BLaER1 treated with 17β-estradiol and CSF1 and Interleukin-3, amounts not matched to agents 10 nM and 100 nM (cell line): ENCODE results near the gene LCN9.

Experiments used
- H3K27ac ChIP-seq, 11 experiments: shearing (Covaris generic); formaldehyde crosslinking; 2 replicates each; pipeline ENCODE4 v1.8.1; 2022
- H3K27me3 ChIP-seq, 11 experiments: shearing (Covaris generic); formaldehyde crosslinking; 2 replicates each; pipeline ENCODE4 v1.8.1; 2022
- H3K36me3 ChIP-seq, 11 experiments: shearing (Covaris generic); formaldehyde crosslinking; 2 replicates each; pipeline ENCODE4 v1.8.1; 2022
- H3K4me1 ChIP-seq, 10 experiments: shearing (Covaris generic); formaldehyde crosslinking; 2 replicates each; pipeline ENCODE4 v1.8.1; 2022
- H3K4me2 ChIP-seq, 11 experiments: shearing (Covaris generic); formaldehyde crosslinking; 2 replicates each; pipeline ENCODE4 v1.8.1; 2022
- H3K4me3 ChIP-seq, 10 experiments: shearing (Covaris generic); formaldehyde crosslinking; 2 replicates each; pipeline ENCODE4 v1.8.1; 2022
- H3K9ac ChIP-seq, 11 experiments: shearing (Covaris generic); formaldehyde crosslinking; 2 replicates each; pipeline ENCODE4 v1.8.1; 2022
- H3K9me3 ChIP-seq, 11 experiments: shearing (Covaris generic); formaldehyde crosslinking; replicated peaks in 1 of 11; 2 replicates each; pipeline ENCODE4 v1.8.1; 2022
- H4K20me1 ChIP-seq, 11 experiments: shearing (Covaris generic); formaldehyde crosslinking; 2 replicates each; pipeline ENCODE4 v1.8.1; 2022
- Cebpa-rat ChIP-seq, 11 experiments: shearing (Covaris generic); IDR thresholded peaks; 2 replicates each; pipeline ENCODE4 v1.8.1; 2022

Gene LCN9

DNA sequence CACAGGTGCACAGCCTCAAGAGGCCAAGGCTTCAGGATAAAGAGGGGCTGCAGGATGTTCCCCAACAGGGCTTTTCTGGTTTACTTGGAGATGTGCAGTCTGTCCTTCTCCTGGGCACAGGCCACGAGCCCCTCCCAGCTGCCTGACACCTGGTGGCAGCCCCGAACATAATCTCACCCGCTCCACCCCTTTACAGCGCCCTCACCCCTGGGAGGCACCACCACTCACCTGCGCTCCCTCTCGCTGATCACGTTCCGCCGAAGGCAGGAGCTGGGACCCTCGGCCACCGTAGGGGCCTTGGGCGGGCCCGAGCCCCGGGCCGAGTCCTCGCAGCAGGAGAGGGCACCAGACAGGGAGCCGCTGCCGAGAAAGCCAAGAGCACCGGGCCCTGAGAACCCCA lies 35.7 kb downstream of the LCN9 start:
- H3K4me3 ChIP-seq = no peak overlapping the region
- no peak for TF ChIP-seq Cebpa-rat (IDR thresholded peaks at IDR 0.05)
- H3K36me3 ChIP-seq = no peaks in the 10 kb centered on the region
- H3K27ac ChIP-seq = no peak overlapping the region
- peaks cover 5 to 19% (median 13%) of the 10 kb centered on the region in 10 experiments; a peak in 19 of 20 replicates for H3K4me1 ChIP-seq
- H4K20me1 ChIP-seq = peaks cover 0 to 45% (median 0%) of the 10 kb centered on the region in 11 experiments; a peak in 4 of 22 replicates
- H3K4me2 ChIP-seq = no peak overlapping the region
- no peaks in the 10 kb centered on the region; a peak in 1 of 22 replicates for H3K27me3 ChIP-seq
- no peaks in the 10 kb centered on the region for H3K9me3 ChIP-seq
- H3K9ac ChIP-seq = no peak overlapping the region

- Histone ChIP-seq H3K9me3 (no peaks in the 10 kb centered on the region), H3K9ac (no peak within 1 kb of the TSS), H3K27me3 (no peaks in the 10 kb centered on the region; a peak in 1 of 22 replicates), H3K36me3 (no peaks in the 10 kb centered on the region), H3K27ac (no peak within 1 kb of the TSS), H3K4me1 (peaks cover 5 to 19% (median 13%) of the 10 kb centered on the region in 10 experiments; a peak in 19 of 20 replicates), H3K4me2 (no peak within 1 kb of the TSS), H3K4me3 (no peak within 1 kb of the TSS), H4K20me1 (peaks cover 0 to 46% (median 0%) of the 10 kb centered on the region in 11 experiments; a peak in 4 of 22 replicates)
- TF ChIP-seq Cebpa-rat (IDR thresholded peaks at IDR 0.05) = no peak
Measured at GRCh38 chr9:135699440-135699839, 36.3 kb downstream of the LCN9 start, which contains the start of gene SOHLH1. Gene SOHLH1 (minus strand): TSS chr9:135699481. CDS start chr9:135699467, 14 bp downstream.

GRCh38 chr9:135700525-135700924 lies 37.4 kb downstream of the LCN9 start:
- peaks cover 0 to 48% (median 0%) of the 10 kb centered on the region in 11 experiments; a peak in 4 of 22 replicates for H4K20me1 ChIP-seq
- H3K27ac ChIP-seq = no peak overlapping the region
- H3K9ac ChIP-seq = no peak overlapping the region
- no peak overlapping the region for H3K4me2 ChIP-seq
- TF ChIP-seq Cebpa-rat (IDR thresholded peaks at IDR 0.05) = no peak
- H3K4me1 ChIP-seq = peaks cover 5 to 19% (median 13%) of the 10 kb centered on the region in 10 experiments; a peak in 19 of 20 replicates
- H3K36me3 ChIP-seq = no peaks in the 10 kb centered on the region
- no peaks in the 10 kb centered on the region for H3K9me3 ChIP-seq
- no peaks in the 10 kb centered on the region; a peak in 1 of 22 replicates for H3K27me3 ChIP-seq
- no peak overlapping the region for H3K4me3 ChIP-seq

DNA sequence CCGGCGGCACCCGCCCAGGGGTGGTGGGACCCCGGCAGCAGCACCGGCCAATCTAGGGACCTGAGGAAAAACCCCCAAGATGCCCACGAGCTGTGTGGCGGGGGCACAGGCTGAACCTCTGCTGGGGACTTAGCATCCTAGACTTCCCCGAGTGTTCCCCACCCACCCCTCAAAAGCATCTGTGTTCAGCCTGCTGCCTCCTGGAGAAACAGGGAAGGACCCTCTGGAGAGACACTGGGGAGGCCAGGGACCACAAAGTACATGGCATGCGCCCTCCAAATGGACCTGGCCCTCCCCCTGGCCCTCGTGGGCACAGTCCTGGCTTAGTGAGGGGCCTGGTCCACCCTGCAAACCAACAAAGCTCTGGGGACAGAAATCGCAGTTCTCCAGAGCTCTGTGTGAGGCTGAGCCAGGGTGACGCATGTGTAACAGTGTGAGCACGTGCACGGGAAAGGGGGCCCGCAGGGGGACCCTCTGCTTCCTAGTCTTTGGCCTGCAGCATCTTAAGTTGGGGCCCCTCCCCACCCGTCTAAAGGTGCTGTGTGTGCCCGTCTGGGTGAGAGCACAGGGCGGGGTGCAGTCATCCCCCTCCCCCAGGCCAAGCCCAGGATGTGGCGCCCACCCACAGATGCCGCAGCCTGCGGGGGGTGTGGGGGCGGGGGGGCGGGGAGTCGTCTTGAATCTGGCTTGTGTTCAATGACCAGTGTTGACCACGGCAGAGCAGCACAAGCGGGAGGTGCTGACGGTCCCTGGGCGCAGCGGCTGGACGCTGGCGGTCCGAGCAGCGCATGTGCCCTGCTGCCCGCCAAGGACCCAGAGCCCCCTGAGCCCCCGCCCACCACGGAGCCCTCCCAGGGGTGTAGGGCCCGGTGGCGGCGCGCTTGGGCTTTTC lies 38.2 kb downstream of the LCN9 start:
- Histone ChIP-seq H3K4me1 (peaks cover 5 to 19% (median 13%) of the 10 kb centered on the region in 10 experiments; a peak in 19 of 20 replicates), H3K27ac (no peak overlapping the region), H3K9me3 (no peaks in the 10 kb centered on the region), H3K9ac (peak overlapping the region in 7 of 11 experiments; percentile 9 to 65 (median 46); a peak in 10 of 22 replicates), H3K4me3 (peak overlapping the region in 7 of 10 experiments; percentile 37 to 61 (median 45); a peak in 11 of 20 replicates), H3K4me2 (peak overlapping the region; percentile 73 to 91 (median 82)), H3K36me3 (no peaks in the 10 kb centered on the region), H4K20me1 (peaks cover 0 to 40% (median 0%) of the 10 kb centered on the region in 11 experiments; a peak in 4 of 22 replicates), H3K27me3 (no peaks in the 10 kb centered on the region; a peak in 1 of 22 replicates)
- TF ChIP-seq Cebpa-rat (IDR thresholded peaks at IDR 0.05) = no peak

DNA sequence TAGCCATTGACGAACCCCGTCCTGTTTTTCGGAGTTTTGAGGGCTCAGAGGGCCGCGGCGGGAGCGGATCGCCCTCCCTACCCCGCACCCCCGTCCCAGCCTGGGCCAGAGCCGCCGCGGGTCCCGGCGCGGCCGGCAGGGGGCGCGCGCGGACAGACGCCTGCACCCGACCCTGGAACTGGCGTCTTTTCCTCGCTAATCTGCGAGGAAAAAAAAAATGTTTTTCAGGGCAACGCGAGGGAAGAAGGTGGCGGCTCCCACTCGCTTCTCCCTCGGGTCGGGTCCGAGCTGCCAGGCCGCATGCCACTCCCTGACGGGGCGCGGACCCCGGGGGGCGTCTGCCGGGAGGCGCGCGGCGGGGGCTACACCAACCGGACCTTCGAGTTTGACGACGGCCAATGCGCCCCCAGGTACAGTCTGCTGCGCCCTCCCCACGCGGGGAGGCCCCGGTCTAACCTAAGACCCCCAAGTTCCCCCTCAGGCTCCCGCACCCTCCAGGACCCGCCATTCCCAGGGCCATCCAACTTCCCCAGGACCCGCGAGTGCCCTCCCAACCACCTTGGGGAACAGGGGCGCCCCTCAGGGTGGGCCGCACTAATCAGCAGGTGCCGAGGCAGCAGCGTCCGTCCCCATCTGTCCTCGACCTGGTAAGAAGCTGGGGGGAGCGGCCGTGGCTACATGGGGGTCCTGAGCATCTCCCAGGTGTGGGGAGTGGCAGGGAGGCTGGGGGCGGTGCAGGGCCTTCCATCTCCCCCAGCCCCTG lies 39.0 kb downstream of the LCN9 start, which contains the start of gene KCNT1:
Gene KCNT1 (plus strand): TSS at position 227 of the 763 bp plus-strand sequence. CDS start 74 bp downstream, at position 301.
- H3K4me2 ChIP-seq = peak within 1 kb of the TSS; percentile 73 to 91 (median 82)
- H3K27ac ChIP-seq = no peak within 1 kb of the TSS
- H3K9ac ChIP-seq = peak within 1 kb of the TSS in 8 of 11 experiments; percentile 9 to 65 (median 45); a peak in 10 of 22 replicates

DNA sequence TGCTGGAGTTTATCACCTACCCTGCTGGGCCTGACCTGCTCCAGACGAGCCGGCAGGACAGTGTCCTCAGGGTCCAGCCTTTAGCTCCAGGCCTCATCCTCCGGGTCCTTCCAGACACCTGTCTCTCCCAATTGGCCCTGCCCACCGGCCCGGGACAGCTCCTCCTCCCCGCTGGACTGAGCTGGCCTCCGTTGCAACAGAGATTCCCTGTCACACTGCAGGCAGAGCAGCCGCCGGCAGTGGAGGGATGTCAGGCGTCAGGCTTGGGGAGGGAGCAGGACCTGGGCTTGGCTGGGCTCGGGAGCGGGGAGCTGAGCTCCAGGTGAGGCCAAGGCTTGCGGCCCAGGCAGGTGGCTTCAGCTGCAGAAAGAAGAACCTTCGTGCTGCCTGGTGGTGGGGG lies 40.6 kb downstream of the LCN9 start:
- Histone ChIP-seq H3K27me3 (no peaks in the 10 kb centered on the region; a peak in 1 of 22 replicates), H3K4me2 (no peak overlapping the region), H3K4me3 (no peak overlapping the region), H3K36me3 (no peaks in the 10 kb centered on the region), H3K9me3 (no peaks in the 10 kb centered on the region), H3K27ac (no peak overlapping the region), H3K4me1 (peaks cover 5 to 19% (median 13%) of the 10 kb centered on the region in 10 experiments; a peak in 19 of 20 replicates), H4K20me1 (peaks cover 0 to 38% (median 0%) of the 10 kb centered on the region in 11 experiments; a peak in 5 of 22 replicates), H3K9ac (no peak overlapping the region)
- no peak for TF ChIP-seq Cebpa-rat (IDR thresholded peaks at IDR 0.05)

More for the DNA sequence above, 39.0 kb downstream of the LCN9 start, which contains the start of gene KCNT1:
- H4K20me1 ChIP-seq = peaks cover 0 to 39% (median 0%) of the 10 kb centered on the region in 11 experiments; a peak in 4 of 22 replicates
- no peaks in the 10 kb centered on the region; a peak in 1 of 22 replicates for H3K27me3 ChIP-seq
- peak within 1 kb of the TSS in 7 of 10 experiments; percentile 37 to 61 (median 45); a peak in 11 of 20 replicates for H3K4me3 ChIP-seq
- H3K4me1 ChIP-seq = peaks cover 5 to 20% (median 13%) of the 10 kb centered on the region in 10 experiments; a peak in 19 of 20 replicates
- no peaks in the 10 kb centered on the region for H3K36me3 ChIP-seq
- H3K9me3 ChIP-seq = no peaks in the 10 kb centered on the region
- TF ChIP-seq Cebpa-rat (IDR thresholded peaks at IDR 0.05) = no peak

DNA sequence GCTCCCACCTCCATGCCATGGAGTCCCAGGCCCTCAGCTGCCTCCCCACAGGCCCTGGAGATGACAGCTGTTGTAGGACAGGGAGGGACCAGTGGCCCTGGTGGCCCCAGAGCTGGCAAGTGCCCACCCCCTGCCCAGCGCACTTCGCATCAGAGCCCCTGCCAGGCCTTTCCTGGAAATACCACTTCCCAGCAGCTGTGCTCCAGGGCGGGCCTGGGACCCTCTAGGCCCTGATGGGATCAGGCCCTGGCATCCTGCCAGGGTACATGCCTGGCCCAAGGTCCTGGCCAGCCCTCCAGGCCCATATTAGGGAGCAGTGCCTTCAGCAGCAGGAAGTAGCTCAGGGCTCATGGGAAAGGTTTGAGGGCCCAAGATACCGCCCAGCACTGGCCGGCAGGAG lies 41.4 kb downstream of the LCN9 start:
- Histone ChIP-seq H3K27me3 (no peaks in the 10 kb centered on the region; a peak in 1 of 22 replicates), H3K36me3 (no peaks in the 10 kb centered on the region), H4K20me1 (peaks cover 0 to 41% (median 0%) of the 10 kb centered on the region in 11 experiments; a peak in 5 of 22 replicates), H3K9ac (no peak overlapping the region), H3K9me3 (no peaks in the 10 kb centered on the region), H3K4me1 (peaks cover 5 to 19% (median 13%) of the 10 kb centered on the region in 10 experiments; a peak in 19 of 20 replicates), H3K4me3 (no peak overlapping the region), H3K27ac (no peak overlapping the region), H3K4me2 (no peak overlapping the region)
- TF ChIP-seq Cebpa-rat (IDR thresholded peaks at IDR 0.05) = no peak

DNA sequence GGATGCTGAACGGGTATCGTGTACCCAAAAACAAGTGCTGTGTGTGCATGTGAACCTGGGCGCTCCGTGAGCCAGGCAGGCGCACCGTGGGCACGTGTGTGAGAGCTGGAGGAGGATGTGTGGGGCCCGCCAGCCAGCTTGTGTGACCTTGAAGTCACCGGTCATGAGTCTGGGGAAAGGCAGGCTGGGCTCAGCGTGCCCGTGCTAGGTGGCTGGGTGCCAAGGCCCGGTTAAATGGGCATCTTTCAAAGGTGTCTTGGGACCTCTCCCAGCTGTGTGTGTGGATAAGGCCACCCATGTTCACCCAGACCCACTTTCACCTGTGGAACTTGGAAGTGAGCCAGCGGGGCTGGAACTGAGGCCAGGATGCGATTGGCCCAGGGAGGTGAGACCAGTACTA lies 42.3 kb downstream of the LCN9 start:
- Histone ChIP-seq H3K36me3 (no peaks in the 10 kb centered on the region), H4K20me1 (peaks cover 0 to 45% (median 0%) of the 10 kb centered on the region in 11 experiments; a peak in 5 of 22 replicates), H3K27ac (no peak overlapping the region), H3K27me3 (no peaks in the 10 kb centered on the region; a peak in 1 of 22 replicates), H3K9me3 (no peaks in the 10 kb centered on the region), H3K9ac (no peak overlapping the region), H3K4me3 (no peak overlapping the region), H3K4me1 (peaks cover 5 to 19% (median 13%) of the 10 kb centered on the region in 10 experiments; a peak in 19 of 20 replicates), H3K4me2 (no peak overlapping the region)
- TF ChIP-seq Cebpa-rat (IDR thresholded peaks at IDR 0.05) = no peak
